Measurements from ENCODE around the gene CCDC146. TPM values are rescaled to one million over a fixed set of nuclear protein-coding genes. Genes with fewer than 3 reads are reported as not detected.

Gene CCDC146
- total RNA-seq, 1 donor from 2014 or later, result 4.5 TPM

DNA sequence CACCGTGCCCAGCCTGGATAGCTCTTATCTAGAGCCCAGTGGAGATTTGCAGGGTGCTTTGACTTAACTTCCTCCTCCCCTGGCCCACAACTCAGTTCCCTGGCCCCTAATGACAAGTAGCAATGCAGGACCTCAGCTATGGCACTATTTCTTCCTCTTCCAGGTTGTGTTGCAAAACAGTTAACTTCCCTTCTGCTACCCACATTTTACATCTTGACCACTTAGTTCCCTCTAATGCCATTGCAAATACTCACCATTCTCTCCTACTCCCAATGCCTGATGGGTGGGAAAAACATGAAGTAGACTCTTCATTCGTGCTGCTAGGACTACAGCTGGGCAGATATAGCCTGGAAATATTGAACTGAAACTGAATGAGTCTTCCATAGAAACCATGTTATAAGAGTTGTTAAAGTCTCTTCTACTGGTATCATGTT is 116.3 kb downstream of the CCDC146 start:
- Mint-ChIP-seq H3K9me3 (ENCODE audit: unreplicated experiment) (no peaks in the 10 kb centered on the region), H3K4me3 (ENCODE audit: unreplicated experiment) (no peak overlapping the region), H3K27me3 (ENCODE audit: unreplicated experiment) (no peaks in the 10 kb centered on the region), H3K36me3 (ENCODE audit: low read depth, unreplicated experiment) (peaks cover 8% of the 10 kb centered on the region), H3K4me1 (ENCODE audit: unreplicated experiment) (peaks cover 6% of the 10 kb centered on the region), H3K27ac (ENCODE audit: unreplicated experiment) (no peak overlapping the region)
- no peak for DNase-seq (ENCODE audit: low spot score)
- TF ChIP-seq, protein P1, sequence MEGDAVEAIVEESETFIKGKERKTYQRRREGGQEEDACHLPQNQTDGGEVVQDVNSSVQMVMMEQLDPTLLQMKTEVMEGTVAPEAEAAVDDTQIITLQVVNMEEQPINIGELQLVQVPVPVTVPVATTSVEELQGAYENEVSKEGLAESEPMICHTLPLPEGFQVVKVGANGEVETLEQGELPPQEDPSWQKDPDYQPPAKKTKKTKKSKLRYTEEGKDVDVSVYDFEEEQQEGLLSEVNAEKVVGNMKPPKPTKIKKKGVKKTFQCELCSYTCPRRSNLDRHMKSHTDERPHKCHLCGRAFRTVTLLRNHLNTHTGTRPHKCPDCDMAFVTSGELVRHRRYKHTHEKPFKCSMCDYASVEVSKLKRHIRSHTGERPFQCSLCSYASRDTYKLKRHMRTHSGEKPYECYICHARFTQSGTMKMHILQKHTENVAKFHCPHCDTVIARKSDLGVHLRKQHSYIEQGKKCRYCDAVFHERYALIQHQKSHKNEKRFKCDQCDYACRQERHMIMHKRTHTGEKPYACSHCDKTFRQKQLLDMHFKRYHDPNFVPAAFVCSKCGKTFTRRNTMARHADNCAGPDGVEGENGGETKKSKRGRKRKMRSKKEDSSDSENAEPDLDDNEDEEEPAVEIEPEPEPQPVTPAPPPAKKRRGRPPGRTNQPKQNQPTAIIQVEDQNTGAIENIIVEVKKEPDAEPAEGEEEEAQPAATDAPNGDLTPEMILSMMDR (IDR thresholded peaks at IDR 0.05; ENCODE audit: unreplicated experiment), result no peak

- Mint-ChIP-seq H3K27ac (ENCODE audit: unreplicated experiment) (no peak overlapping the region), H3K4me3 (ENCODE audit: unreplicated experiment) (no peak overlapping the region), H3K27me3 (ENCODE audit: unreplicated experiment) (no peaks in the 10 kb centered on the region), H3K36me3 (ENCODE audit: low read depth, unreplicated experiment) (peaks cover 8% of the 10 kb centered on the region), H3K4me1 (ENCODE audit: unreplicated experiment) (peaks cover 6% of the 10 kb centered on the region), H3K9me3 (ENCODE audit: unreplicated experiment) (no peaks in the 10 kb centered on the region)
- TF ChIP-seq, protein P1 (IDR thresholded peaks at IDR 0.05; ENCODE audit: unreplicated experiment), result no peak
- DNase-seq (ENCODE audit: low spot score), result no peak
Observed at GRCh38 chr7:77239471-77239870, 117.1 kb downstream of the CCDC146 start.

DNA sequence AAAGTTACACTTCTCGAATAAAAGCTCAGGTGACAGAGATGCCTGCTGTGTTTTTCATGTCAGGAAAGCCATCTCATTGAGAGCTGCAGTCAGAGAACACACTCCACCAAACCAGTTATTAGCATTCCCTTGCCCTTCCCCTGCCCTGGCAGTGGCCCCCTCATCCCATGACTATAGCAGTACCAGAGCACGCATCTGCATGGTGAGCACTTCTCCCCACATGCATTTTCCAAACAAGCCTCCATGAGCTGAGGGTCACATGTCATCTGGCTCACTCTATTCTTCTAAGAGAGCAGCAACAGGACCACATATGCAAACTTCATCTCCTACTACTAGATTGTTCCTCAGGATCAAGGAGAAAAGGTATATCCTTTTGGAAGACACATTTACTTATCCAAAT is 119.7 kb downstream of the CCDC146 start:
- no peak for DNase-seq (ENCODE audit: low spot score)
- peaks cover 6% of the 10 kb centered on the region for H3K4me1 Mint-ChIP-seq (ENCODE audit: unreplicated experiment)
- no peak overlapping the region for H3K27ac Mint-ChIP-seq (ENCODE audit: unreplicated experiment)
- TF ChIP-seq, protein P1 (IDR thresholded peaks at IDR 0.05; ENCODE audit: unreplicated experiment), result no peak
- H3K27me3 Mint-ChIP-seq (ENCODE audit: unreplicated experiment), result no peaks in the 10 kb centered on the region
- peaks cover 8% of the 10 kb centered on the region for H3K36me3 Mint-ChIP-seq (ENCODE audit: low read depth, unreplicated experiment)
- H3K4me3 Mint-ChIP-seq (ENCODE audit: unreplicated experiment), result no peak overlapping the region
- no peaks in the 10 kb centered on the region for H3K9me3 Mint-ChIP-seq (ENCODE audit: unreplicated experiment)

GRCh38 chr7:77242554-77242953 is 120.1 kb downstream of the CCDC146 start:
- peaks cover 8% of the 10 kb centered on the region for H3K36me3 Mint-ChIP-seq (ENCODE audit: low read depth, unreplicated experiment)
- H3K27ac Mint-ChIP-seq (ENCODE audit: unreplicated experiment), result no peak overlapping the region
- DNase-seq (ENCODE audit: low spot score), result no peak
- H3K9me3 Mint-ChIP-seq (ENCODE audit: unreplicated experiment), result no peaks in the 10 kb centered on the region
- TF ChIP-seq, protein P1 (IDR thresholded peaks at IDR 0.05; ENCODE audit: unreplicated experiment), result no peak
- peaks cover 6% of the 10 kb centered on the region for H3K4me1 Mint-ChIP-seq (ENCODE audit: unreplicated experiment)
- H3K4me3 Mint-ChIP-seq (ENCODE audit: unreplicated experiment), result no peak overlapping the region
- H3K27me3 Mint-ChIP-seq (ENCODE audit: unreplicated experiment), result no peaks in the 10 kb centered on the region

DNA sequence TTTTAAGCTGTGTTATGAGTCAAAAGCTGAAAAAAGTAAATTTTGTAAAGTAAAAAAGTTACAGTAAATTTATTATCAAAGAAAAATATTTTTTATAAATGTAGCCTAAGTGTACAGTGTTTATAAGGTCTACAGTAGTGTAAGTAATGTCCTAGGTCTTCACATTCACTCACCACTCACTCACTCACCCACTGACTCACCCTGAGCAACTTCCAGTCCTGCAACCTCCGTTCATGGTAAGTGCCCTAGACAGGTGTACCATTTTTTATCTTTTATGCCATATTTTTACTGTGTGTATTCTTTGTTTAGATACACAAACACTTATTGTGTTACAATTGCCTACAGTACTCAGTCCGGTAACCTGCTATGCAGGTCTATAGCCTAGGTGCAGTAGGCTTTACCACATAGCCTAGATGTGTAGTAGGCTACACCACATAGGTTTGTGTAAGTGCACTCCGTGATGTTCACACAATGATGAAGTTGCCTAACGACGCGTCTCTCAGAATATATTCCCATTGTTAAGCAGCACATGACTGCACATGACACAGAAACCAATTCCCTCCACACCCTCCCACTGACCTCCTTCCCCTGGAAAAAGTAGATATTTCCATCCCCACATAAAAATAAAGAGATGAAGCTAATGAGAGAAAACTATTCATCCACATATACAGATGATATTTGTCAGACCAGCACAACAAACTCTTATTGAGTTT is 122.0 kb downstream of the CCDC146 start:
- Mint-ChIP-seq H3K27ac (ENCODE audit: unreplicated experiment) (no peak overlapping the region), H3K4me1 (ENCODE audit: unreplicated experiment) (no peaks in the 10 kb centered on the region), H3K4me3 (ENCODE audit: unreplicated experiment) (no peak overlapping the region), H3K27me3 (ENCODE audit: unreplicated experiment) (no peaks in the 10 kb centered on the region), H3K9me3 (ENCODE audit: unreplicated experiment) (no peaks in the 10 kb centered on the region), H3K36me3 (ENCODE audit: low read depth, unreplicated experiment) (no peaks in the 10 kb centered on the region)
- TF ChIP-seq, protein P1 (IDR thresholded peaks at IDR 0.05; ENCODE audit: unreplicated experiment), result no peak
- DNase-seq (ENCODE audit: low spot score), result no peak
